ENCODE data around the gene CDCP1.

GRCh38 chr3:45049807-45050206, 96.4 kb downstream of the CDCP1 start:
- TF ChIP-seq CTCF (IDR thresholded peaks at IDR 0.05; ENCODE audit: insufficient read depth, low read length) = no peak
- TF ChIP-seq POLR2AphosphoS5 (IDR thresholded peaks at IDR 0.05; ENCODE audit: low read depth) = no peak
- no peak for TF ChIP-seq GABPA (IDR thresholded peaks at IDR 0.05; ENCODE audit: low read depth)
- TF ChIP-seq REST (IDR thresholded peaks at IDR 0.05; ENCODE audit: insufficient replicate concordance, low read depth) = no peak
- no peak for TF ChIP-seq SPI1 (IDR thresholded peaks at IDR 0.05; ENCODE audit: borderline replicate concordance, low read depth)
